Caco-2 (cell line): ENCODE results near the gene POU2F2. TPM values are rescaled to one million over a fixed set of nuclear protein-coding genes. Genes with fewer than 3 reads are reported as not detected.

ENCODE experiments used
- BruUV-seq: library from RNA; stranded (reverse); fragments of 400-500 nt; replicated peaks from 2 replicates; lab custom pipeline; 2021; lab: Mats Ljungman, UMichigan
- CTCF ChIA-PET: fragments of 300-600 bp; sonication (Branson Sonifier 250); formaldehyde crosslinking; loops from one replicate; lab custom pipeline; 2022; ENCODE audit warnings: antibody characterized with exemption; lab: Charles Lee
- POLR2A ChIA-PET: fragments of 300-600 bp; sonication (Branson Sonifier 250); formaldehyde crosslinking; loops from one replicate; lab custom pipeline; 2022; ENCODE audit warnings: antibody characterized with exemption; lab: Charles Lee
- DNase-seq, 2 experiments: peaks; one replicate each; pipeline versions ENCODE4 v3.0.0 to v3.0.0-alpha.2; 2020 to 2022
- H3K27me3 ChIP-seq: replicated peaks from 2 replicates; pipeline ENCODE4 v1.6.0; 2011; ENCODE audit warnings: low read length; ENCODE audit not compliant: control insufficient read depth, insufficient read depth
- H3K36me3 ChIP-seq: 2 replicates; pipeline ENCODE4 v1.5.1; 2011; ENCODE audit warnings: low read length; ENCODE audit not compliant: control insufficient read depth, insufficient read depth
- H3K4me1 ChIP-seq: fragments of 250-450 bp; sonication (Bioruptor Pico); 2 replicates; pipeline ENCODE4 v1.5.1; 2020; ENCODE audit warnings: mild to moderate bottlenecking
- H3K4me3 ChIP-seq: 2 replicates; pipeline ENCODE4 v1.5.1; 2011; ENCODE audit warnings: low read depth, mild to moderate bottlenecking, control low read depth, low read length
- H3K9me3 ChIP-seq: fragments of 250-450 bp; sonication (Bioruptor Pico); 2 replicates; pipeline ENCODE4 v1.5.1; 2020; ENCODE audit warnings: mild to moderate bottlenecking, moderate library complexity
- H3K27ac Mint-ChIP-seq: one replicate; pipeline ENCODE4 v1.8.0; 2022; ENCODE audit warnings: mixed read lengths; ENCODE audit not compliant: unreplicated experiment
- H3K27me3 Mint-ChIP-seq: one replicate; pipeline ENCODE4 v1.8.0; 2022; ENCODE audit warnings: mixed read lengths; ENCODE audit not compliant: insufficient read depth, unreplicated experiment
- H3K36me3 Mint-ChIP-seq: one replicate; pipeline ENCODE4 v1.8.0; 2022; ENCODE audit warnings: mild to moderate bottlenecking, mixed read lengths; ENCODE audit not compliant: insufficient read depth, unreplicated experiment
- H3K4me1 Mint-ChIP-seq: one replicate; pipeline ENCODE4 v1.8.0; 2022; ENCODE audit warnings: low read depth, mixed read lengths; ENCODE audit not compliant: unreplicated experiment
- H3K4me3 Mint-ChIP-seq: one replicate; pipeline ENCODE4 v1.8.0; 2022; ENCODE audit warnings: mild to moderate bottlenecking, moderate library complexity, mixed read lengths; ENCODE audit not compliant: unreplicated experiment
- H3K9me3 Mint-ChIP-seq: one replicate; pipeline ENCODE4 v1.8.0; 2022; ENCODE audit warnings: mixed read lengths; ENCODE audit not compliant: unreplicated experiment
- intact Hi-C: fragments of 100-400 bp; cut with micrococcal nuclease; formaldehyde crosslinking; loops from one replicate; pipeline ENCODE4 v1.10.0; 2022; ENCODE audit not compliant: unreplicated experiment
- total RNA-seq: library from RNA; stranded (reverse); gene quantifications from 2 replicates; pipeline ENCODE4 v1.2.3, GENCODE V29; 2022
- TF ChIP-seq, protein P1 (sequence below), 2 experiments: fragments of 200-600 bp in 1 of 2; IDR thresholded peaks; 1 replicate in 1 of 2; 2 replicates in 1 of 2; pipeline versions ENCODE4 v1.5.1 to v1.8.0; 2011 to 2022; ENCODE audit warnings: antibody characterized with exemption in 1 of 2, control low read depth in 1 of 2, inconsistent platforms in 1 of 2, low read depth in 1 of 2, low read length in 1 of 2, mild to moderate bottlenecking in 1 of 2, moderate library complexity in 1 of 2; ENCODE audit not compliant: insufficient read depth in 1 of 2, severe bottlenecking in 1 of 2, unreplicated experiment in 1 of 2

POU2F2 gene
- total RNA-seq, 1 experiment from 2014 or later = 1.5 TPM

DNA sequence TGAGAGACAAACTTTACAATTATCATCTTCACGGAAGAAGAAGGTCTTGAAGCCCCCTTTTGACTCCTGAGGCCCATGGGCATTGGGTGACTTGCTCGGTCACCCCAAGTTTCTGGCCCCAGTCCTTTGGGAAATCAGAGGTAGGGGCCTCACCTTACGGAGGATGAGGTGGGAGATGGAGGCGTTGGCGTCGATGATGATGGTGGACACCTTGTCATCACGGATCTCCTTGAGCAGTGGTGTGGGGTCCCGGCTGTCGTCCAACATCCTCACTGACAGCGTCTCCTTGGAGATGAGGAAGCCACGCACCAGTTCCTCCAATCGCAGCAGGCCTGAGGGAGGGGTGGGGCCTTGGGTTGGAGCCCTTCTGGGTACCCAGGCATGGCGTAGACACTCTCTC, 73.0 kb downstream of the POU2F2 start:
- Histone ChIP-seq H3K4me3 (no peak overlapping the region), H3K27me3 (no peaks in the 10 kb centered on the region), H3K4me1 (no peaks in the 10 kb centered on the region), H3K9me3 (no peaks in the 10 kb centered on the region), H3K36me3 (no peaks in the 10 kb centered on the region)
- TF ChIP-seq, protein P1, sequence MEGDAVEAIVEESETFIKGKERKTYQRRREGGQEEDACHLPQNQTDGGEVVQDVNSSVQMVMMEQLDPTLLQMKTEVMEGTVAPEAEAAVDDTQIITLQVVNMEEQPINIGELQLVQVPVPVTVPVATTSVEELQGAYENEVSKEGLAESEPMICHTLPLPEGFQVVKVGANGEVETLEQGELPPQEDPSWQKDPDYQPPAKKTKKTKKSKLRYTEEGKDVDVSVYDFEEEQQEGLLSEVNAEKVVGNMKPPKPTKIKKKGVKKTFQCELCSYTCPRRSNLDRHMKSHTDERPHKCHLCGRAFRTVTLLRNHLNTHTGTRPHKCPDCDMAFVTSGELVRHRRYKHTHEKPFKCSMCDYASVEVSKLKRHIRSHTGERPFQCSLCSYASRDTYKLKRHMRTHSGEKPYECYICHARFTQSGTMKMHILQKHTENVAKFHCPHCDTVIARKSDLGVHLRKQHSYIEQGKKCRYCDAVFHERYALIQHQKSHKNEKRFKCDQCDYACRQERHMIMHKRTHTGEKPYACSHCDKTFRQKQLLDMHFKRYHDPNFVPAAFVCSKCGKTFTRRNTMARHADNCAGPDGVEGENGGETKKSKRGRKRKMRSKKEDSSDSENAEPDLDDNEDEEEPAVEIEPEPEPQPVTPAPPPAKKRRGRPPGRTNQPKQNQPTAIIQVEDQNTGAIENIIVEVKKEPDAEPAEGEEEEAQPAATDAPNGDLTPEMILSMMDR (IDR thresholded peaks at IDR 0.05; ENCODE audit: insufficient read depth in 1 of 2, low read depth in 1 of 2, low read length in 1 of 2, severe bottlenecking in 1 of 2, unreplicated experiment in 1 of 2) = no peak
- BruUV-seq = no TSS peak
- no peak overlapping the region for H3K27ac Mint-ChIP-seq
- ChIA-PET POLR2A (interaction anchor here (0.6 kb wide), 1 partner anchor 38 kb away, joined by 3 read pairs; no protein-coding TSS in a partner anchor), CTCF (no interaction called here)
- DNase-seq = no peak
- no peak overlapping the region for H3K4me3 Mint-ChIP-seq
- H3K27me3 Mint-ChIP-seq = peaks cover 3% of the 10 kb centered on the region
- H3K9me3 Mint-ChIP-seq = no peaks in the 10 kb centered on the region
- H3K4me1 Mint-ChIP-seq = peaks cover 5% of the 10 kb centered on the region
- intact Hi-C loops = no loop called here
- H3K36me3 Mint-ChIP-seq = no peaks in the 10 kb centered on the region

DNA sequence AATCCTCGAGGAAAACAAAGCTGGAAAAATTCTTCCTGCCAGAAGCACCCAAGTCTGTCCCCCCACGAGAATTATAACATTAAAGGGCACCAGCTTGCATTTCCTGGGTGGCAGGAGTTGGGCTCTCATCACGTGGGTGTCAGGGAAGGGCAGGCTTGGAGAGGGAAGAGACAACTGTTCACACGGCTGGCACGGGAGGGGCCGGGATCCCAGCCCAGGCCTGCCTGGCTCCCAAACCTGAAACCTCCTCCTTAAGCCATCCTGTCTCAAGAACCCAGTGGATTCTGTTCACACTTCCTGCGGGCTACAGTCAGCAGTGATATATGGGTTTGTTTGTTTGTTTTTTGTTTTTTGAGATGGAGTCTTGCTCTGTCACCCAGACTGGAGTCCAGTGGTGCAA, 74.4 kb downstream of the POU2F2 start:
- DNase-seq = no peak
- Histone ChIP-seq H3K9me3 (no peaks in the 10 kb centered on the region), H3K27me3 (no peaks in the 10 kb centered on the region; the same call in 1 of the 2 replicates), H3K4me3 (no peak overlapping the region), H3K4me1 (no peaks in the 10 kb centered on the region), H3K36me3 (no peaks in the 10 kb centered on the region)
- Mint-ChIP-seq H3K36me3 (no peaks in the 10 kb centered on the region), H3K4me1 (peaks cover 5% of the 10 kb centered on the region), H3K9me3 (no peaks in the 10 kb centered on the region), H3K27me3 (peaks cover 3% of the 10 kb centered on the region), H3K4me3 (no peak overlapping the region), H3K27ac (no peak overlapping the region)
- ChIA-PET CTCF (interaction anchor here (1.0 kb wide), 1 partner anchor 10 kb away, joined by 5 read pairs; no protein-coding TSS in a partner anchor), POLR2A (no interaction called here)
- TF ChIP-seq, protein P1 (IDR thresholded peaks at IDR 0.05; ENCODE audit: insufficient read depth in 1 of 2, low read depth in 1 of 2, low read length in 1 of 2, severe bottlenecking in 1 of 2, unreplicated experiment in 1 of 2) = no peak
- no TSS peak for BruUV-seq
- intact Hi-C loops = no loop called here

- DNase-seq = no peak
- no peaks in the 10 kb centered on the region for H3K36me3 ChIP-seq
- intact Hi-C loops = no loop called here
- no TSS peak for BruUV-seq
- TF ChIP-seq, protein P1 (IDR thresholded peaks at IDR 0.05; ENCODE audit: insufficient read depth in 1 of 2, low read depth in 1 of 2, low read length in 1 of 2, severe bottlenecking in 1 of 2, unreplicated experiment in 1 of 2) = no peak
- H3K4me3 ChIP-seq = no peak overlapping the region
- peaks cover 3% of the 10 kb centered on the region for H3K27me3 Mint-ChIP-seq
- H3K36me3 Mint-ChIP-seq = no peaks in the 10 kb centered on the region
- no peaks in the 10 kb centered on the region; the same call in 1 of the 2 replicates for H3K27me3 ChIP-seq
- H3K9me3 ChIP-seq = no peaks in the 10 kb centered on the region
- ChIA-PET POLR2A (no interaction called here), CTCF (no interaction called here)
- H3K27ac Mint-ChIP-seq = no peak overlapping the region
- peaks cover 4% of the 10 kb centered on the region for H3K4me1 Mint-ChIP-seq
- H3K4me1 ChIP-seq = no peaks in the 10 kb centered on the region
- no peaks in the 10 kb centered on the region for H3K9me3 Mint-ChIP-seq
- no peak overlapping the region for H3K4me3 Mint-ChIP-seq
These were observed 78.0 kb downstream of the POU2F2 start for GRCh38 chr19:42054205-42054604.
